ENCODE results near the gene TLL1.

DNA sequence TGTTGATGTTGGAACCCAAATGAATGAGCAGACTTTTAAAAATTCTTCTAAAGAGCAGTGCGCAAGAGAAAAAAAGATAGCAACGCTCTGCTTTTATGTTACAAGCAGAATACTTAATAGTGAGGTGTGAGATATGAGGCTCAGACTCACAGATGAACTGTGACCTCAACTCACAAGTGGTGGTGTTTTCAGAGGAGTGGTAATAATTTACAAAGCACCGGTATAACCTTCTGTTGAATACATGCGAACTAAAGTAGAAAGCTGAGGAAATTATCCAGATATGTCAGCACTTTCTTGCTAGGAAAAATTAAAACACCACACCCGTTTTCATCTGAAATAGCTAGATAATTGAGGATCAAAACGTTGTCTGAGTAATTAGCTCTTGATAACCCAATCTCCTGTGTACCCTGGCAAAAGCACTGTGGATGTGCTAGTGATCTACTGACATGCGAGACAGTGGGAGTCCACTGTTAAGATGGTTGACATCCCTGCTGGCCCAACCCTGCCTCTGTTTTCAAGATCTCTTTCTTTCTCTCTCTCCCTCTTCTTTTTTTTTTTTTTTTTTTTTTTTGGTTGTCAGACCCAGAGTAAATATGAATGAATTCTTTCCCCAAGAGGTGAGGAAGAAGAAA is 6.9 kb upstream of the TLL1 start:
- TF ChIP-seq, protein P1, sequence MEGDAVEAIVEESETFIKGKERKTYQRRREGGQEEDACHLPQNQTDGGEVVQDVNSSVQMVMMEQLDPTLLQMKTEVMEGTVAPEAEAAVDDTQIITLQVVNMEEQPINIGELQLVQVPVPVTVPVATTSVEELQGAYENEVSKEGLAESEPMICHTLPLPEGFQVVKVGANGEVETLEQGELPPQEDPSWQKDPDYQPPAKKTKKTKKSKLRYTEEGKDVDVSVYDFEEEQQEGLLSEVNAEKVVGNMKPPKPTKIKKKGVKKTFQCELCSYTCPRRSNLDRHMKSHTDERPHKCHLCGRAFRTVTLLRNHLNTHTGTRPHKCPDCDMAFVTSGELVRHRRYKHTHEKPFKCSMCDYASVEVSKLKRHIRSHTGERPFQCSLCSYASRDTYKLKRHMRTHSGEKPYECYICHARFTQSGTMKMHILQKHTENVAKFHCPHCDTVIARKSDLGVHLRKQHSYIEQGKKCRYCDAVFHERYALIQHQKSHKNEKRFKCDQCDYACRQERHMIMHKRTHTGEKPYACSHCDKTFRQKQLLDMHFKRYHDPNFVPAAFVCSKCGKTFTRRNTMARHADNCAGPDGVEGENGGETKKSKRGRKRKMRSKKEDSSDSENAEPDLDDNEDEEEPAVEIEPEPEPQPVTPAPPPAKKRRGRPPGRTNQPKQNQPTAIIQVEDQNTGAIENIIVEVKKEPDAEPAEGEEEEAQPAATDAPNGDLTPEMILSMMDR (conservative IDR thresholded peaks at IDR 0.05; ENCODE audit: low read depth, low read length), result no peak
- no peak for TF ChIP-seq EZH2 (IDR thresholded peaks at IDR 0.05; ENCODE audit: low read length, unreplicated experiment)
